SK-N-SH treated with all-trans-retinoic acid at 6 μM for 48 hours (cell line): ENCODE results near the gene EPN2.

Experiments used
- ARNTL ChIP-seq: fragments of 450-650 bp; formaldehyde crosslinking; IDR thresholded peaks from 2 replicates; pipeline ENCODE4 v1.5.0; 2020; ENCODE audit warnings: low read depth, mild to moderate bottlenecking, moderate library complexity, borderline replicate concordance
- PPARA ChIP-seq: fragments of 250-450 bp; sonication (Bioruptor Pico); IDR thresholded peaks from 2 replicates; pipeline ENCODE4 v1.5.0; 2020; ENCODE audit warnings: mild to moderate bottlenecking, borderline replicate concordance
- ZFP30 ChIP-seq: fragments of 450-650 bp; formaldehyde crosslinking; IDR thresholded peaks from 2 replicates; pipeline ENCODE4 v1.5.0; 2022; ENCODE audit warnings: mild to moderate bottlenecking, moderate library complexity
- ZNF565 ChIP-seq: fragments of 450-650 bp; formaldehyde crosslinking; conservative IDR thresholded peaks from 2 replicates; pipeline ENCODE4 v1.5.0; 2020; ENCODE audit warnings: low read depth, mild to moderate bottlenecking, moderate library complexity
- ZNF8 ChIP-seq: fragments of 450-650 bp; formaldehyde crosslinking; IDR thresholded peaks from 2 replicates; pipeline ENCODE4 v1.5.0; 2020; ENCODE audit warnings: mild to moderate bottlenecking, moderate library complexity
- TF ChIP-seq, protein P1 (sequence below): fragments of 250-450 bp; sonication (Bioruptor Pico); IDR thresholded peaks from 2 replicates; pipeline ENCODE4 v1.5.1; 2021; ENCODE audit warnings: mild to moderate bottlenecking, moderate library complexity
- TF ChIP-seq, protein P2 (sequence below): fragments of 250-450 bp; sonication (Bioruptor Pico); IDR thresholded peaks from 2 replicates; pipeline ENCODE4 v1.8.0; 2021; ENCODE audit warnings: low read depth, mild to moderate bottlenecking, moderate library complexity, borderline replicate concordance
- TF ChIP-seq, protein P3 (sequence below): fragments of 250-450 bp; sonication (Bioruptor Pico); IDR thresholded peaks from 2 replicates; pipeline ENCODE4 v1.5.0; 2020; ENCODE audit warnings: mild to moderate bottlenecking, moderate library complexity
- TF ChIP-seq, protein P4 (sequence below): fragments of 250-450 bp; sonication (Bioruptor Pico); IDR thresholded peaks from 2 replicates; pipeline ENCODE4 v1.8.0; 2020; ENCODE audit warnings: mild to moderate bottlenecking, moderate library complexity, borderline replicate concordance

DNA sequence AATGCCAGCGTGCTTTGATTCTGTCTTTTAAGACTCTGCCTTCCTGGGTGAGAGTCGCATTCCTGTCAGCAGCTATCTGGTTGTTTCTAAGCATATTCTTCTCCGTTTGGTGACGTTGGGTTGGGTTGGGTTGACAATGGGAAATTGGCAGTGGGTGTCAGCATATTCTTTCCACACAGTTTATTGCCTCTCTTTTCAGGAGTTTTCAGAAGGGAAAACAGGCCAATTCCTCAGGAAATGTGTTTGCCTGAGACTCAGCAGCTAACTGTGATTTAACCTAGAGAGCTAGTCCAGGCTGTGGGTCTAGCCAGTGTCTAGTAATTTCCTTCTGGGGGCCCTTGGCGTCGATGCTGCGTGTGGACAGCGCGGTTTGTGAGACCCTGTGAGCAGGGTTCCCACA is 21.2 kb downstream of the EPN2 start:
- TF ChIP-seq, protein P1, sequence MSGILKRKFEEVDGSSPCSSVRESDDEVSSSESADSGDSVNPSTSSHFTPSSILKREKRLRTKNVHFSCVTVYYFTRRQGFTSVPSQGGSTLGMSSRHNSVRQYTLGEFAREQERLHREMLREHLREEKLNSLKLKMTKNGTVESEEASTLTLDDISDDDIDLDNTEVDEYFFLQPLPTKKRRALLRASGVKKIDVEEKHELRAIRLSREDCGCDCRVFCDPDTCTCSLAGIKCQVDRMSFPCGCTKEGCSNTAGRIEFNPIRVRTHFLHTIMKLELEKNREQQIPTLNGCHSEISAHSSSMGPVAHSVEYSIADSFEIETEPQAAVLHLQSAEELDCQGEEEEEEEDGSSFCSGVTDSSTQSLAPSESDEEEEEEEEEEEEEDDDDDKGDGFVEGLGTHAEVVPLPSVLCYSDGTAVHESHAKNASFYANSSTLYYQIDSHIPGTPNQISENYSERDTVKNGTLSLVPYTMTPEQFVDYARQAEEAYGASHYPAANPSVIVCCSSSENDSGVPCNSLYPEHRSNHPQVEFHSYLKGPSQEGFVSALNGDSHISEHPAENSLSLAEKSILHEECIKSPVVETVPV (CRISPR knock-in tag) = no peak
- TF ChIP-seq, protein P2, sequence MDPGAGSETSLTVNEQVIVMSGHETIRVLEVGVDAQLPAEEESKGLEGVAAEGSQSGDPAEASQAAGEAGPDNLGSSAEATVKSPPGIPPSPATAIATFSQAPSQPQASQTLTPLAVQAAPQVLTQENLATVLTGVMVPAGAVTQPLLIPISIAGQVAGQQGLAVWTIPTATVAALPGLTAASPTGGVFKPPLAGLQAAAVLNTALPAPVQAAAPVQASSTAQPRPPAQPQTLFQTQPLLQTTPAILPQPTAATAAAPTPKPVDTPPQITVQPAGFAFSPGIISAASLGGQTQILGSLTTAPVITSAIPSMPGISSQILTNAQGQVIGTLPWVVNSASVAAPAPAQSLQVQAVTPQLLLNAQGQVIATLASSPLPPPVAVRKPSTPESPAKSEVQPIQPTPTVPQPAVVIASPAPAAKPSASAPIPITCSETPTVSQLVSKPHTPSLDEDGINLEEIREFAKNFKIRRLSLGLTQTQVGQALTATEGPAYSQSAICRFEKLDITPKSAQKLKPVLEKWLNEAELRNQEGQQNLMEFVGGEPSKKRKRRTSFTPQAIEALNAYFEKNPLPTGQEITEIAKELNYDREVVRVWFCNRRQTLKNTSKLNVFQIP (CRISPR knock-in tag) = no peak
- TF ChIP-seq, protein P3, sequence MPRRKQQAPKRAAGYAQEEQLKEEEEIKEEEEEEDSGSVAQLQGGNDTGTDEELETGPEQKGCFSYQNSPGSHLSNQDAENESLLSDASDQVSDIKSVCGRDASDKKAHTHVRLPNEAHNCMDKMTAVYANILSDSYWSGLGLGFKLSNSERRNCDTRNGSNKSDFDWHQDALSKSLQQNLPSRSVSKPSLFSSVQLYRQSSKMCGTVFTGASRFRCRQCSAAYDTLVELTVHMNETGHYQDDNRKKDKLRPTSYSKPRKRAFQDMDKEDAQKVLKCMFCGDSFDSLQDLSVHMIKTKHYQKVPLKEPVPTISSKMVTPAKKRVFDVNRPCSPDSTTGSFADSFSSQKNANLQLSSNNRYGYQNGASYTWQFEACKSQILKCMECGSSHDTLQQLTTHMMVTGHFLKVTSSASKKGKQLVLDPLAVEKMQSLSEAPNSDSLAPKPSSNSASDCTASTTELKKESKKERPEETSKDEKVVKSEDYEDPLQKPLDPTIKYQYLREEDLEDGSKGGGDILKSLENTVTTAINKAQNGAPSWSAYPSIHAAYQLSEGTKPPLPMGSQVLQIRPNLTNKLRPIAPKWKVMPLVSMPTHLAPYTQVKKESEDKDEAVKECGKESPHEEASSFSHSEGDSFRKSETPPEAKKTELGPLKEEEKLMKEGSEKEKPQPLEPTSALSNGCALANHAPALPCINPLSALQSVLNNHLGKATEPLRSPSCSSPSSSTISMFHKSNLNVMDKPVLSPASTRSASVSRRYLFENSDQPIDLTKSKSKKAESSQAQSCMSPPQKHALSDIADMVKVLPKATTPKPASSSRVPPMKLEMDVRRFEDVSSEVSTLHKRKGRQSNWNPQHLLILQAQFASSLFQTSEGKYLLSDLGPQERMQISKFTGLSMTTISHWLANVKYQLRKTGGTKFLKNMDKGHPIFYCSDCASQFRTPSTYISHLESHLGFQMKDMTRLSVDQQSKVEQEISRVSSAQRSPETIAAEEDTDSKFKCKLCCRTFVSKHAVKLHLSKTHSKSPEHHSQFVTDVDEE = no peak
- TF ChIP-seq ZFP30 (no peak), ARNTL (CRISPR knock-in tag) (no peak), ZNF8 (CRISPR knock-in tag) (no peak), PPARA (CRISPR knock-in tag) (no peak), ZNF565 (no peak)
- TF ChIP-seq, protein P4, sequence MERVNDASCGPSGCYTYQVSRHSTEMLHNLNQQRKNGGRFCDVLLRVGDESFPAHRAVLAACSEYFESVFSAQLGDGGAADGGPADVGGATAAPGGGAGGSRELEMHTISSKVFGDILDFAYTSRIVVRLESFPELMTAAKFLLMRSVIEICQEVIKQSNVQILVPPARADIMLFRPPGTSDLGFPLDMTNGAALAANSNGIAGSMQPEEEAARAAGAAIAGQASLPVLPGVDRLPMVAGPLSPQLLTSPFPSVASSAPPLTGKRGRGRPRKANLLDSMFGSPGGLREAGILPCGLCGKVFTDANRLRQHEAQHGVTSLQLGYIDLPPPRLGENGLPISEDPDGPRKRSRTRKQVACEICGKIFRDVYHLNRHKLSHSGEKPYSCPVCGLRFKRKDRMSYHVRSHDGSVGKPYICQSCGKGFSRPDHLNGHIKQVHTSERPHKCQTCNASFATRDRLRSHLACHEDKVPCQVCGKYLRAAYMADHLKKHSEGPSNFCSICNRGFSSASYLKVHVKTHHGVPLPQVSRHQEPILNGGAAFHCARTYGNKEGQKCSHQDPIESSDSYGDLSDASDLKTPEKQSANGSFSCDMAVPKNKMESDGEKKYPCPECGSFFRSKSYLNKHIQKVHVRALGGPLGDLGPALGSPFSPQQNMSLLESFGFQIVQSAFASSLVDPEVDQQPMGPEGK = no peak
